Measurements from ENCODE around the gene ARL4C. TPM values are rescaled to one million over a fixed set of nuclear protein-coding genes. Genes with fewer than 3 reads are reported as not detected.

The ARL4C gene
- polyA plus RNA-seq, 3 donors: 49.7 to 54.6 (median 50.0) TPM

- DNase-seq (ENCODE audit: extremely low read depth in 1 of 11, low read depth in 9 of 11, low spot score in 4 of 11): no peak
These were observed 18.2 kb upstream of the ARL4C start for GRCh38 chr2:234514873-234515638.

DNA sequence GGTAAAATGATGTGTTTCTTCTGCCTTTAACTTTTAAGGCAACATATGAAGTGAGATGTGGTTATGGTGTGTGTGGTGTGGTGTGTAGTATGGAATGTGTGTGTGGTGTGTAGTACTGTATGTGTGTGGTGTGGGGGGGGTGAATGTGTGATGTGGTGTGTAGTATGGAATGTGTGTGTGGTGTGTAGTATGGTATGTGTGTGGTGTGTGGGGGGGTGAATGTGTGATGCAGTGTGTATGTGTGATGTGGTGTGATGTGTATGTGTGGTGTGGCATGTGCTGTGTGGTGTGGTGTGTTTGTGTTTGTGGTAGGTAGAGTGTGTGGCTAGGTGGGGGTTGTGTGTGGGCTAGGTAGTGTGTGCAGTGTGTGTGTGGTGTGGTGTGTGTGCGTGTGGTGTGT lies 17.2 kb upstream of the ARL4C start:
- DNase-seq (ENCODE audit: extremely low read depth in 1 of 11, low read depth in 9 of 11, low spot score in 4 of 11): no peak

DNA sequence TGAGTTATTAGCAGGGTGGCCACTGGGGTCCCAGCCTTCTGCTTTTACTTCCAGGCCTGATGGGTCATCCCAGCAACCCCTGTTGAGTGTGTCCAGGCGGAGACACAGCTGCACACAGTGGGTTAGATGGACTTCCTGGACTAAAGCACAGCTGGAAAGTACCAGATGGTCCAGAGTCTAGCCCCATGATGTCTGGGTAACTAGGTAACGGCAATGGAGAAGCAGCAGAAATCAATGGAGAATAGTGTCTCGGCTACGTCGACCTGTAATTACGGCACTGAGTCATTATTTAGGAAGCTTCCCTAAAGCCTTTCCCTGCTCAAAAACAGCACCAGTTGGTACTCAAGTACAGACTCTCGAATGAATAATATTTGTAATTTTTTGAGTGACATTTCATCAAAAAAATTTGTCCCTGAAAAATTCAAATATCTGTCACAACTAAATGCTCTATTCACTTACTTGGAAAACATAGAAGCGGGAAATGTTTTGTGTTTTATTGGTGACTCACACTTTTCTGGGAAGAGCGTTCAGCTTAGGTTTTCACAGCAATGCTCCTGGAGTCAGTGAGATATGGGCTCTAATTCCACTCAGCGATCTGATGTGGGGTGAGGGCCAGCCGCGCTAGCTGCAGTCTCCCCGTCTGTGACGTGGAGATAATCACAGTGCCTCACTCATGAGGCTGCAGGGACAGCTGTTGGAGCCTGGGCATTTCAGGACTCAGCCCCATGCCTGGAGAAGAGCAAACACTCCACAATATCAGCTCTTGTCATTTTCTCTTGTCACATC lies 16.2 kb upstream of the ARL4C start:
- no peak for DNase-seq (ENCODE audit: extremely low read depth in 1 of 11, low read depth in 9 of 11, low spot score in 4 of 11)

GRCh38 chr2:234502919-234503285 lies 6.0 kb upstream of the ARL4C start:
- DNase-seq (ENCODE audit: extremely low read depth in 1 of 11, low read depth in 9 of 11, low spot score in 4 of 11): no peak

GRCh38 chr2:234502285-234502918 lies 5.5 kb upstream of the ARL4C start:
- DNase-seq (ENCODE audit: extremely low read depth in 1 of 11, low read depth in 9 of 11, low spot score in 4 of 11): no peak

DNA sequence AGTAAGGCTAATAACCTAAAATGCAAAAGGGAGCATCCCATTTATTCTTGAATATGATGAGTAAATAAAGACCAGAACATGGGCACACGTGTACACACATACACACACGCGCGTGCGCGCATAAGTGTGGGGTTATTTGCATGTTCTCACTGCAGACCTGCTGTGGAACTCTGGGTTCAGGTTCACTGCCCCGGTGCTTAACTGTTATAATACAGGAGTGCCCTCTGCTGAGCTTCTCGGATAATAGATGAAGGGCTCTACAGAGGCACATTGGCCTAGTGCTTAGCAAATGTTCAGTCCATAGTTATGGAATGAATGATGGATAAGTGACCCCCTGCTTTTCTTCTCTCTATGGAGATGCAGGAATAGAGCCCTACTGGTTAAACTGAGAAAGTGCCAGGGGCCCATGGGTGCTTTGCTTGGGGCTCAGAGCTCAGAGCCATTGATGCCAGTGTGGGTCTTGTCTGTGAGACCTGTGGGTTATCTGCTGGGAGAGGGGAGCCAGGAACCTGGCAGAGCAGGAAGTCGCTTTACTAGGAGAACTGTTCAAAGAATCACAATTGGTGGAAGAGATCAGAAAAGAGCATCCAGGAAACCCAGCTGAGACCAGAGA lies 3.6 kb upstream of the ARL4C start:
- DNase-seq (ENCODE audit: extremely low read depth in 1 of 11, low read depth in 9 of 11, low spot score in 4 of 11): peak in 4 of 11 donors; percentile 21 to 72 (median 50)

DNA sequence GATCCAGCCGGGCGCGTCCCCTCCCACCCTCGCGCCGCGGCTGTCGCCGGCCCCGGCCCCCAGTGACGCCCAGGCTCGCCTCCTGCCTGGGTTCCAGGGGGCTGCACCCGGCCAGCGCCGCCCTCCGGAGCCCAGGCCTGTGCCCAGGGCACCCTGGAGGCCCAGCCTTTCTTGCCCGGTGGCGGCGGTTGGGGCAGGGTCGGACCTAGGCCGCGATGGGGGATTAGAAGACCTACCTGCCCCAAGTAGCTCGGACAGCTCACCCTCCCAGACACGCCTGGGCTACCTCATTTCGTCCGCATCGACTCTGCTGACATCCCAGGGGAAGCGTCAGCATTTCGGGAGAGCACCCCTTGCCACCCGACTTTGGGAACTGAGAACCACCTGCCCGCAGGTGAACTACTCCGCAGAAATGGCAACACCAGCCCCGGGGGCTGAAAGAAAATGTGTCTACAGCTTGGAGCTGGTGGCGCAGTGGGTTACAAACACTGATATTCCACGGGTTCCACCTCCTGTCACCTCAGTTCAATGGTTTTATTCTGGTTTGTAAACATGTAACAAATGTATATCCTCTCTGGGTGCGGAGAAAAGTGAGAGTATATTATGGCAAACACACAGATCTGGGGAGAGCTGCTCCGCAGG lies 834 bp upstream of the ARL4C start:
- DNase-seq (ENCODE audit: extremely low read depth in 1 of 11, low read depth in 9 of 11, low spot score in 4 of 11): peak in 1 of 11 donors; percentile 26

GRCh38 chr2:234496055-234496834 lies 636 bp downstream of the ARL4C start:
- DNase-seq (ENCODE audit: extremely low read depth in 1 of 11, low read depth in 9 of 11, low spot score in 4 of 11): peak in 1 of 11 donors; percentile 36

GRCh38 chr2:234495251-234496054 lies 1.4 kb downstream of the ARL4C start:
- DNase-seq (ENCODE audit: extremely low read depth in 1 of 11, low read depth in 9 of 11, low spot score in 4 of 11): peak in 1 of 11 donors; percentile 10

DNA sequence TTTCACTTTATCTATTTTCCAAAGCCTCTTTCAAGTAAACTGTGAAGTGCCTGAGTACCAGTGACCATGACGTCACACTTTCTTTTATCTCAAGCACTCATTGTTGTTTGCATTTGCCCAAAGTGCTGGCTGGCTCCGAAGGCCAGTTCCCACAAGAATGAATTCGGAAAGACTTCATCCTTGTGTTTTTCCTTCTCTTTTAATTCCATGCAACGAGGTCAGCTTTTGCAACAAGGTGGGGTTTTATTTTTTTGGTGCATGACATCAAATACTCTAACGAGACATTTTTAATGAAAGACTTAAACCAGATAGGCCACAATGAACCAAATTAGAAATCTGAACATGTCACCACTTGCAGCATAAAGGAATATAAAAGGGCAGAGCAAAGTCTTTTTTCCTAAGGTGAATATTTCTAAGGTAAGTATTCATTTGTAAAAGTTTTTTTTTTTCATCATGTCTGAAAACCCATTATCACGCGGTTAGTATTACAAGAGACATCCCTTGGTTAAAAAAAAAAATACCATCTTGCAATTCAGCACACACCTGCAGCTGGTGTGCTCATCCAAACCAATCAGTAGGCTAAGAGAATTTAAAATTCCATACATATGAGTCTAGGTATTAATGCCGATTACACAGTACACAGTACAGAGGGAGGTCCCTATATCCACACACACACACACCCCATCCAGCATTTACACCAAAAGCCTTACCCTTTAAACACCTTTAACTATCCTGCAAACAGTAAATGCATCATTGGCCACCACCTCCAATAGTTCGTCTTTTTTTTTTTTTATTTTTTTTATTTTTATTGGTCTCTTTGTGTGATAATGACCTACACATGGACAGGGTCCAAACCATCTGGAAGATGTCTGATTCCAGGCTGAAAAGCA lies 2.3 kb downstream of the ARL4C start:
- DNase-seq (ENCODE audit: extremely low read depth in 1 of 11, low read depth in 9 of 11, low spot score in 4 of 11): peak in 1 of 11 donors; percentile 9

DNA sequence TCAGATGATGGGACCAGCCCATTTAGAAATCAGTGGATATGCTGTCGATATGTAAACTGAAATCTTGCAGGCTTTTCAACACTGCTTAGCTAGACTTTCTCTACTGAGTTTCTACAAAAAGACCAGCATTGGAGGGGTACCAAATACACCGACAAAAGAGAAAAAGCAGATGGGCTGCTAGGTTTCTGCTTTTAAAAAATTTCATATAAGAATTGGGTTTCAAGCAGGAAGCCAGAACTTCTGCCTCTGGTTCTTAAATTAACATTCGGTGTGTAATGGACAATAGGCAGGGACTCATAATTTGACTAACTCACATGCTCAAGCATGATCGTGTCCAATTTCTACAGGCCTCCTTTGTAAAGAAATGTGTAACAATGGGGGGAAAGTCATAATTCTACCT lies 3.1 kb downstream of the ARL4C start:
- DNase-seq (ENCODE audit: extremely low read depth in 1 of 11, low read depth in 9 of 11, low spot score in 4 of 11): no peak

- no peak for DNase-seq (ENCODE audit: extremely low read depth in 1 of 11, low read depth in 9 of 11, low spot score in 4 of 11)
These were observed 4.0 kb downstream of the ARL4C start for GRCh38 chr2:234492717-234493485.

DNA sequence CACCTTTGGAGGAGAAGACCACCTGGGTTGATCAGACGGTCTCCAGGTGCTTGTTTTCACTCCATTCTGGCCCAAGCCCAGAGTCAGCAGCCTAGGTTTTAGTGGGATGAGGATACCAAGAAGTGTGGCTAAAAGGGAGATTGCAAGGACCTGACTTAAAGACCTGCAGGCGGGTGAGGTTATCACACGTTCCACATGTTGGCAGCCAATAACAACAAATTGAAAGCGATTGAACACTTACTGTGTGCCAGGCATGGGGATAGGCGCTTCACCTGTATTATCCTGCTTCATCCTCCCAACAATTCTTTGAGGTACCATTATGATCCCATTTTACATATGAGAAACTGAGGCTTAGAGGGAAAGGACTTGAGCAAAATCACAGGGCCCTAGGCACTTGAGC lies 5.0 kb downstream of the ARL4C start:
- no peak for DNase-seq (ENCODE audit: extremely low read depth in 1 of 11, low read depth in 9 of 11, low spot score in 4 of 11)

- no peak for DNase-seq (ENCODE audit: extremely low read depth in 1 of 11, low read depth in 9 of 11, low spot score in 4 of 11)
These were observed 5.6 kb downstream of the ARL4C start for GRCh38 chr2:234491281-234491680.

GRCh38 chr2:234490271-234491091 lies 6.4 kb downstream of the ARL4C start:
- DNase-seq (ENCODE audit: extremely low read depth in 1 of 11, low read depth in 9 of 11, low spot score in 4 of 11): no peak
